Glomerular visceral epithelial cell (primary cell): Measurements from ENCODE around the gene ASCC1.
A peak's percentile ranks its signal among the peaks of the same experiment; 100 is the strongest.
"Not testable (repeated sequence)": the region's sequence is repeated elsewhere in the genome, so short reads cannot be mapped to it uniquely, and the experiment has no call there.

Experiments used
- DNase-seq: peaks from one replicate; pipeline ENCODE4 v3.0.0-alpha.2; 2016; ENCODE audit errors: extremely low spot score

The ASCC1 gene

DNA sequence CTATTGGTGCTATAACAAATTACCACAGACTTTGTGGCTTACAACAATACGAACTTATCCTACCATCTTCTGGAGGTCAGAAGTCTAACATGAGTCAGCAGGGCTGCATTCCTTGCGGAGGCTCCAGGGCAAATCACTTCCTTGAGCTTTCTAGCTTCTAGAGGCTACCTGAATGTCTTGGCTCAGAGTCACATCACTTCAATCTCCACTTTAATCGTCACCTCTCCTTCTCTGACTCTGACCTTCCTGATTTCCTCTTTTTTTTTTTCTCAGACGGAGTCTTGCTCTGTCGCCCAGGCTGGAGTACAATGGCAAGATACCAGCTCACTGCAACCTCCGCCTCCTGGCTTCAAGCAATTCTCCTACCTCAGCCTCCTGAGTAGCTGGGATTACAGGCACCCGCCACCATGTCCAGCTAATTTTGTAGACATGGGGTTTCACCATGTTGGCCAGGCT, 44.9 kb downstream of the ASCC1 start:
- peak; percentile 88 for DNase-seq

DNA sequence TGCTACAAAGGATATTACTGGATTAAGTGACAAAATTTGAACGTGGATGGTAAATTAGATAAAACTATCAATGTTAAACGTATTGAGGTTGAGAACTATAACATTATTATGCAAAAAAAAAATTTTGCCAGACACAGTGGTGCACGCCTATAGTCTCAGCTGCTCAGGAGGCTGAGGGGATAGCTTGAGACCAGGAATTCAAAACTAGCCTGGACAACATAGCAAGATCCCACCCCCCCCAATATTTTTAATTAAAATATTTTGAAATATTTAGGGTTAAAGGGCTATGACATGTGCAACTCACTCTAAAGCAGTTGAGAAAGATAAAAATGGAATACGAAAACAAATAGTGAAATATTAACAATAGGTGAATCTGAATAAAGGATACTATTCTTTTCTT, 45.3 kb downstream of the ASCC1 start:
- no peak for DNase-seq

DNA sequence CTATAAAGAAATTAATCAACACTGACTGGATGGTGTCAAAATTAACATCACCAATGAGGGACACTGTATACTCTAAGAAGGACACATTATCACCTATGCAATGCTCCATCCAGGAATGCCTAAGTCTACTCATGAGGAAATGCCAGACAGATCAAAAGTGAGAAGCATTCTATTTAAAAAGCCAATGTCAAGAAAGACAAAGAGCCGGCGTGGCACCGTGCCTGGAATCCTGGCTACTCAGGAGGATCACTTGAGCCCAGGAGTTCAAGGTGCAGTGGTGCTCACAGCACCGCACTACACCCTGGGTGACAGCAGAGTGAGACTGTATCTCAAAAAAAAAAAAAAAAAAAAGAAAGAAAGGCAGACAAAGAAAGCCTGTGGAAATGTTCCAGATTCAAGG, 45.8 kb downstream of the ASCC1 start:
- DNase-seq = peak; percentile 42

DNA sequence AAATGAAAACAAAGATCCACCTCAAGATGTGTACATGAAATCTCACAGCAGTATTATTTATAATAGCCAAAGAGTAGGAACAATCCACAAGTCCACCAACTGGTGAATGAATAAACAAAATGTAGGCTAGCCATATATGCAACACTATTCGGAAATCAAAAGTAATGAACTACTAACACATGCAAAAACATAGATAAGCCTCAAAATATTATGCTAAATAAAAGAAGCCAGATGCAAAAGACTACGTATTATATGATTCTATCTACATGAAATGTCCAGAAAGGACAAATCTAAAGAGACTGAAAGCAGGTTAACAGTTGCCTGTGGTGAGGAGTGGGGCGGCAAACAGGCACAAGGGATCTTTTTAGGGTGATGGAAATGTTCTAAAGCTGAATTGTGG, 49.0 kb downstream of the ASCC1 start:
- no peak for DNase-seq

DNA sequence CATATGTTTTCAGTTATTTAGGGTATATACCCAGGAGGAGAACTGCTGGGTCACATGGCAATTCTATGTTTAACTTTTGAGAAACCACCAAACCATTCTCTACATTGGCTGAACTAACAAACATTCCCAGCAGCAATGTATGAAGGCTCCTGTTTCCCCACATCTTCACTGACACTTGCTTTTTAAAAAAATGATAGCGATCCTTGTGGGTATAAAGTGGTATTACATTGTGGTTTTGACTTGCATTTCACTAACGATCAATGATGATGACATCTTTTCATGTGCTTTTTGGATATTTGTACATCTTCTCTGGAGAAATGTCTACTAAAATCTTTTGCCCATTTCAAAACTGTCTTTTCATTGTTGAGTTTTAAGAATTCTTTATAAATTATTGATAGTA, 51.5 kb downstream of the ASCC1 start:
- no peak for DNase-seq

DNA sequence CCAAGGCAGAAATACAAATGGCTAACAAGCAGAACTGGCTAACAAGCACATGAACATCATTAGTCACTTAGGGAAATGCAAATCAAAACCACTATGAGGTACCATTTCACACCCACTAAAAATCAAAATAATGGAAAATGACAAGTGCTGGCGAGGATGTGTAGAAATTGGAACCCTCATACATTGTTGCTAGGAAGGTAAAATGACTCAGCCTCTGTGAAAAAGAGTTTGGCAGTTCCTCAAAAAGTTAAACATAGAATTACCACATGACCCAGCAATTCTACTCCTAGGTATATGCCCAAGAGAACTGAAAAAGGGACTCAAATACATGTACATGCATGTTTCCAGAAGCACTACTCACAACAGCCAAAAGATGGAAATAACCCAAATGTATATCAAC, 53.1 kb downstream of the ASCC1 start:
- DNase-seq = peak; percentile 13

DNA sequence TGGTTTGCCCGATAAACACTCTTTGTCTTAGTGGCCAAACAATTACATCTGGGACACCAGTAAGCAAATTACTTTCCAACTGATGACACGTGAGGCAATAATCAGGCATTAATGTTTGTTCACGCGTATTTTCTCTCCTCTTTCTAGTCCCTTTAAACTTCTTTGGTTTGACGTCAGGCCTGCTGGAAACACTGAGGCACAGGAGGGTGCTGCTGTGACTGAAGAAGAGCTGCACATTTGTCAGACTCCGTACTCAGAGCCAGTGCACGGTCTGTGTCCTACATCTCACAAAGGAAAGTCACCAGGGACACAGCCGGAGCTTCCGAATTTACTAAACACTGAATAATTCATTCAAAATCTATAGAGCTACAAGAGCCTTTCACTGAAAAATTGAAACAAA, 57.9 kb downstream of the ASCC1 start:
- no peak for DNase-seq

DNA sequence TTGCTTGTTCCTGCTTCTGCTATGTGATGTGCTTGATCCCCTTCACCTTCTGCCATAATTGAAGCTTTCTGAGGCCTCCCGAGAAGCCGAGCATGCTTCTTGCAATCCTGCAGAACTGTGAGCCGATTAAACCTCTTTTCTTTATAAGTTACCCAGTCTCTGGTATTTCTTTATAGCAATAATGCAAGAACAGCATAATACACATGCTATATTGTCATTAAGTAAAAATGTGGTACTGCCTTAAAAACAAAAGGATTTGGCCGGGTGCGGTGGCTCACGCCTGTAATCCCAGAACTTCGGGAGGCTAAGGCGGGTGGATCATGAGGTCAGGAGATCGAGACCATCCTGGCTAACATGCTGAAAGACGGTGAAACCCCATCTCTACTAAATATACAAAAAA, 59.9 kb downstream of the ASCC1 start:
- no peak for DNase-seq

DNA sequence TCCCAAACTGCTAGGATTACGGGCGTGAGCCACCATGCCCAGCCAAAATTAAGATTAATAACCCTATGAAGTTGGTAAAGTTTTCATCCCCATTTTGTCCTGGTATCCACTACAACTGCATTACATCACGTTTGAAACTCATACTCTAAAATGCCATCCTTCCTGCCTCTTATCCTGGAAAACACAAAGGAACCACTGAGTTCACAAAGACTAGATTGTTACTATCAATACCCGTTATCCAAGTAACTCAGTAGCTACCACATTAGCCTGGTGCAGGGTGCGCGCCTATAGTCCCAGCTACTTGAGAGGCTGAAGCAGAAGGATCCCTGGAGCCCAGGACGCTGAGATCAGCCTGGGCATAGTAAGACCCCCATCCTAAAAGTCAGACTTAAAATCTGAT, 63.8 kb downstream of the ASCC1 start:
- DNase-seq = no peak

DNA sequence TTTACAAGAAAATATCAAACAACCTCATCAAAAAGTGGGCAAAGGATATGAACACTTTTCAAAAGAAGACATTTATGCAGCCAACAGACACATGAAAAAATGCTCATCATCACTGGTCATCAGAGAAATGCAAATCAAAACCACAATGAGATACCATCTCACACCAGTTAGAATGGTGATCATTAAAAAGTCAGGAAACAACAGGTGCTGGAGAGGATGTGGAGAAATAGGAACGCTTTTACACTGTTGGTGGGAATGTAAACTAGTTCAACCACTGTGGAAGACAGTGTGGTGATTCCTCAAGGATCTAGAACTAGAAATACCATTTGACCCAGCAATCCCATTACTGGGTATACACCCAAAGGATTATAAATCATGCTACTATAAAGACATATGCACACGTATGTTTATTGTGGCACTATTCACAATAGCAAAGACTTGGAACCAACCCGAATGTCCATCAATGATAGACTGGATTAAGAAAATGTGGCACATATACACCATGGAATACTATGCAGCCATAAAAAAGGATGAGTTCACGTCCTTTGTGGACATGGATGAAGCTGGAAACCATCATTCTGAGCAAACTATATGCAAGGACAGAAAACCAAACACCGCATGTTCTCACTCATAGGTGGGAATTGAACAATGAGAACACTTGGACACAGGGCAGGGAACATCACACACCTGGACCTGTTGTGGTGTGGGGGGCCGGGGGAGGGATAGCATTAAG, 65.2 kb downstream of the ASCC1 start:
- not testable (repeated sequence) for DNase-seq

DNA sequence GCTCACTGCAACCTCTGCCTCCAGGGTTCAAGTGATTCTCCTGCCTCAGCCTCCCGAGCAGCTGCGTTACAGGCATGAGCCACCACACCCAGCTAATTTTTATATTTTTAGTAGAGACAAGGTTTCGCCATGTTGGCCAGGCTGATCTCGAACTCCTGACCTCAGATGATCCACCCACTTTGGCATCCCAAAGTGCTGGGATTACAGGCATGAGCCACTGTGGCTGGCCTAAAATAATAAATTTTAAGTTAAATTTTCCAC, 68.8 kb downstream of the ASCC1 start:
- DNase-seq = not testable (repeated sequence)

DNA sequence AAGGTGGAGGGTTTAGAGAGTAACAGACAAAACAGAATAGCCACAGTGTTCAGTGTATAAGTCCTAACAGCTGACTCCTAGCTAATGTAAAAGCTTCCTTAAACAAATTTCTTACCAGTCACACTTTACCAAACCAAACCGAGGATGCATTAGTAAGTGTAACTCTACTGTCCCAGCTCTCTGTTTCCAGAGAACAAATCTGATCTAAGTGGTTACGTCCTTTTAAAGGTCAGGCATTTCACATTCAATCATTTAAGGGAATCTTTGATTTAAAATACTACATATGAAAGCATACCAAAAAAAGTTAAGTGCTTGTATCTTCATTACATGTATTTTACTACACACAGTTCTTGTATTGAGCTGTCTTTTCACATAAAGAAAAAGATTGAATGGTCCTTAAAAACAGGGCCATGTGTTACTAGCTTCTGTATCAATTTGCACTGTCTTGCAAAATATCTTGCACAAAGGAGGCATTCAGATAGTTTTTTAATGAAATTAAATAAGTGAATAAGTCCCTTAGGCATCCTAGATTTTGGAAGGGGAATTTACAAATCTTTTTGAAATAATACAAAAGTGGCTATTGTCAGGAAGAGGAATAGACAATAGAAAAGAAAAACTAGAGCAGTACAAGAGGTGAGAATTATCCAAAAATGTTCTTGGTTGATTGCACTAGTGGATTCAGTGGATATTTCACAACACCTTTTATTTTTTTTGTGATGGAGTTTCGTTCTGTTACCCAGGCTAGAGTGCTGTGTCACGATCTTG, 69.3 kb downstream of the ASCC1 start:
- DNase-seq = no peak

DNA sequence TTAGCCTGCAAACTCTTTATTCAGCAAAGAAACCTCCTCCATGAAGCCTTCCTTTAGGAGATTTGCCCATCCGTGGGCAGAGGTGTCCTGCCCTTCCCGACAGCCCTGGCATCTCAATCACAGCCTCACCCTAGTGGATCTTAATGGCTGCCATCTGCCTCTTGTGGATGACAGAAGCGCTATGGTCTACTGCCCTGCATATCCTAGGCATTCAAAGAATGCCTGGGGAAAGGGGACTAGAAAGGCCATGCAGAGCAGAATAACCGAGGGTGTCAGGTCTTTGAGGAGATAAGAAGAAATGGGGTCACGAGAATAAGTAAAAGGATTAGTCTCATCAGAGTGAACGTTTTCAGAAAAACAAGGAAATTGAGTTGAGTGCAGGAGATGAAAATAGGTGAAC, 70.0 kb downstream of the ASCC1 start:
- DNase-seq = peak; percentile 64

DNA sequence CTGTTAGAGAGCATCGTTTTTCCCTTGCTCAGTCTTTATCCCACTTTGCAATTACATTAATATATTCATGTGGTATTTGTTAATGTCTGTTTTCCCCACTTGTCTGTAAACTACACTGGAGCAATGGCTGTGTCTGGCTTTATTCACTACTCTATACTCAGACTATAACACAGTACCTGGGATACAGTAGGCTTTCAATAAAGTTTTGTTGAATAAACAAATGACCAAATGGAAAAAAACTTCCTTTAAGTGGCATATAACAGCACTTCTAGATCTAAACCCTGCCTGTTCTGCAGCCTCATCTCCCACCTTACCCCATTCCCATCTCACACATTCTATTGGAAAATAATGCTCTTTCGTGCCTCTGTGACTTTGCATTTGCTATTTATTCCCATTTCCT, 70.4 kb downstream of the ASCC1 start:
- no peak for DNase-seq

DNA sequence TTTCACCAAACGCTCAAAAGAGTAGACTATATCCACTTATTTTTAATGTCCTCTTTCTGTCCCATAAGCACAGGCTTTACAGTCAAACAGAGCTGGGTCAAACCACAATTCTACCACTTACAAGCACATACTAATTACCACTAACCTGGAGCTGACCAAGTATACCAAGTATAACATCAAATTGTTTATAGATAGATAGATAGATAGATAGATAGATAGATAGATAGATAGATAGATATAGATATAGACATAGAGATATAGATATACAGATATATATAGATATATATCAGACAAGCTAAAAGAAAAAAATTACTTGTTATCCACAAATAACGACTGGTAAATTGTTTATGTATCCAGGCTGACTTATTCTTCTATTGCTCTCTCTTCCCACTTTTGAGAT, 75.2 kb downstream of the ASCC1 start:
- no peak for DNase-seq

DNA sequence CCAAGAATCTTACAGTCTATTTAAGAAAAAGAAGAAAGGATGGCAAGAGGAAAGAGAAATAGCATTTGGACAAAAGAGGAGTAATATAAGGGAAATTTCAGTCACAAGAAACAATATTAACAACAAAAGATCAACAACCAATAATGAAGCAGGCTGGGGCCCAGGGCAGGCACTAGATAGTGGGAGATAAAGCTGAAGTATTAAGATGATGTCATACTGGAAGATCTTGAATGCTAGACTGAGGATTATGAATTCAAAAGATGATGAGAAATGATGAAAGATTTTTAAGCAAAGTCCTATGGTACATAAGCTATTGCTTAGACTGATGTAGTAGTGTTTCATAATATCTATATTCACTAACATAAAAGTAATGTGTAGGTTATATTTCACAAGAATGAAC, 75.9 kb downstream of the ASCC1 start:
- DNase-seq = no peak

DNA sequence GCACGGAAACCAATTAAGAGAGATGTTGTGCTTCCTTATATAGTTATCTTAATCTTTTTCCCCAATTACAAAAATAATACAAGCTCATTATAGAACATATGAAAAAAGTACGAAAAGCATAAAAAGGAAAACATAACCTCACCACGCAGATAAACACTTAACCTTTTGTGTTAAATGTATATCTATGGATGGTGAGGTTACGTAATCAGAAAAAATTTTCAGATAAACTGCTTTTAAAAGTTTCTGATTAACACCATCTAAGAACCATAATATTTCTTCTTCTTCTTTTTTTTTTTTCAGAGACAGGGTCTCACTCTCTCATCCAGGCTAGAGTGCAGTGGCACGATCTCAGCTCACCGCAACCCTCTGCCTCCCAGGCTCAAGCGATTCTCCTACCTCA, 78.5 kb downstream of the ASCC1 start:
- DNase-seq = no peak

DNA sequence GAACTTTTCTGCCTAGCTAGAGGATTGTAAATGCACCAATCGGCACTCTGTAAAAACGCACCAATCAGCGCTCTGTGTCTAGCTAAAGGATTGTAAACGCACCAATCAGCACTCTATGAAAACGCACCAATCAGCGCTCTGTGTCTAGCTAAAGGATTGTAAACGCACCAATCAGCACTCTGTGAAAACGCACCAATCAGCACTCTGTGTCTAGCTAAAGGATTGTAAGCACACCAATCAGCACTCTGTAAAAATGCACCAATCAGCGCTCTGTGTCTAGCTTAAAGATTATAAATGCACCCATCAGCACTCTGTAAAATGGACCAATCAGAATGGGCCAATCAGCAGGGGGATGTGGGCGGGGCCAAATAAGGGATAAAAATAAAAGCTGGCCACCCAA, 79.9 kb downstream of the ASCC1 start:
- not testable (repeated sequence) for DNase-seq

DNA sequence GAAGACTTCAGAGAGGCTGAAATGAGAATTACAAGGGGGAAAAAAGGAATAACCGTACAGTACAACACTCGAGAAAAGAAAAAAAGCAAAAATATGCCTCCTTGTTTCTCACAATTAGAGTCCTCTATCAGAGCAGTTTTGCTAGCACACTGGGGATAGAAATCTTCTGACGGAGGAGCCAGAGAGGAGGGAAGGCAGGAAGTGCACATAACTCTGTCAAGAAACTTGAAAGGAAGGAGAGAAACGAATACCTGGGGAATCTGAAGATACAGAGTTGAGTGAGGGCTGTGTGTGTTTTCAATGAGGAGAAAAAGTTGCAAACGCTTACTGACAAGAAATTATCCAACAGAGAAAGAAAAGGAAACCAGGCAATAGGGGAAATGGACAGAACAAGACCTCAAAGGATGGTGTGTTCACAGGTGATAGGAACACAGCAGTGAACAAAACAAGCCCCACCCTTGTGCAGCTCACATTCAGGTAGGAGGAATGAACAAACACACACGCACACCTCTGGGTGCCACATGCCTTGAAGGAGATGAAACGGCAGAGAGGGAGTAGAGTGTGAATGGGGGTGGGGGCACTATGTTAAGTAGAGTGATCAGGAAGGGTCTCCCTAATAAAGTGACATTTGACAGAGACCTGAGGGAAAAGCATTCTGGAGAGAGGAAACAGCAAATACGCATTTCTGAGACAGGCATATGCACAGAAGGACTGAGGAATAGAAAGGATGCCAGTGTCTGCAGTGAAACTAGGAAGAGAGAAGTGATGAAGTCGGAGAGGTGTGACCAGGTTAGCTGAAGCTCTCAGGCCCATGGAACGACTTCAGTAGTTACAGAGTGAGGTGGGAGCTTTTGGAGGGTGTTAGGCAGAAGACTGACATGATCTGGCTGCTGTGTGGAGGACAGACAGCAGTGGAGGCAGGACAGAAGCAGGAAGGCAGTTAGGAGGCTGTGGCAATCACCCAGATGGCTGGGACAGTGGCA, 81.0 kb downstream of the ASCC1 start:
- no peak for DNase-seq

DNA sequence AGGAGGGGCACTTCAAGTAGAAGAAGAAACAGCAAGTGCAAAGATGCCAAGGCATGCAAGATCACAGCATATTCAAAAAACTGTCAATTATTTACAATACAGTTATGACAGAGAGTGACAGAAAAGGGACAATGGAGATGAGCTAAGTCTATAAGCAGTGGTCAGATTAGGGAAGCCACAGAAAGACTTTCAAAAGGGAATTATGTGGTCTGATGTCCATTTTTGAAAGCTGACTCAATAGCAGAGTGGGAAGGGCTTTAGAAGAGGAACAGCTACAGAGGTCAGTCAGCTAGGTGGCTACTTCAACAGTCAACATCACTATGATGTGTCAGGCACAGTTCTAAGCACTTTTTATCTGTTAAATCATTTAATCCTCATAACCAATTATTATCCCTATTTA, 82.6 kb downstream of the ASCC1 start:
- peak; percentile 72 for DNase-seq

DNA sequence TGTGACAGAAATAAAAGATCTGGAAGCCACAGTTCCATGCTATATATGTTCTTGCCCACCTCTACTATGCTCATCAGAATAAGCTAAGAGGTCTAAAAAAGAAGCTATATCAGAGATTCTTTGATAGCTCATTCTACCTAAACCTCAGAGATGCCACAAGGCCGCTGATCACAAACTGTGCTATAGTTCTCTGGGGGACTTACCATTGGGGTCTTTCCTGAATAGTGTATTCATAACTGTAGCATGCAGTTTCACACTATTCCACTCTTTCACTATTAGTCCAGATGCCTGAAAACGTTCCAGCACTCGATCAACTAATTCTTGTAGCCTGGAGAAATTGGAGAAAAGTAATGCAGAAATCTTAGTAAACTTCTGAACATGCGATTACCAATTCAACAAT, 83.2 kb downstream of the ASCC1 start:
- DNase-seq = no peak

DNA sequence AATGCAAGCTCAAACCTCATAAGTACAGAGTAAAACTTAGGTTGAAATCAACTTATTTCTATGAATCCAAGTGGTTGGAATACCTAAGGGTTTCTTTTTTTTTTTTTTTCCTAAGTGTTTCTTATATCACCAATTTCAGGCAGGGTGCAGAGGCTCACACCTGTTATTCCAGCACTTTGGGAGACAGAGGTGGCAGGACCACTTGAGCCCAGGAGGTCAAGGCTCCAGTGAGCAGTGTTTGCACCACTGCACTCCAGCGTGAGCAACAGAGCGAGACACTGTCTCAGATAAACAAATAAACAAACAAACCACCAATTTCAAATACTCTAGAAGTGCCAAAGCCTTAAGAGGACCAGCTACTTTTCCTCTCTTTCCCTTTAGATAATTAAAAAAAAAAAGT, 88.5 kb downstream of the ASCC1 start:
- no peak for DNase-seq

DNA sequence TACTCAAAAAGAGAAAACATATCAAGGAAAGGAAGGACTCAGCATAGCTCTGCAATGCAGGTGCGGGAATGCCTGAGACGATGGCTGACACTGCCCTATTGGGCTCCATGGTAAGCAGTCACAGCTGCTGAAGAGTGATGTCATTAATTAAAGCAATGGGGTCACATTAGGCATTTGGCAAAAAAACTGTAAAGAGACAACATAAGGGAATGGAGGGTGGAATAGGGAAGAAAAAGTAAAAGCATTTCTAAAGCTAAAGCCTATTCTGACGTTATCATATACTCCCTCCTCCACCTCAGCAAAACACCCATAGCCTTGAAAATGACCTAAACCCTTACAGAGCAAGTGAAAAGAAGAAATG, 89.2 kb downstream of the ASCC1 start:
- DNase-seq = no peak
